ENCODE results near the gene NFASC. TPM values are rescaled to one million over a fixed set of nuclear protein-coding genes. Genes with fewer than 3 reads are reported as not detected.

NFASC gene
- total and polyA plus RNA-seq, 9 of the 15 experiments (the other 6 are each of a cell fraction or from before 2014, with no cell fraction given) = 0.03 to 0.16 (median 0.06) TPM; not detected in 6

GRCh38 chr1:205053296-205053695 is 182.6 kb downstream of the NFASC start:
- H2AFZ ChIP-seq (ENCODE audit: low read depth, low read length) = no peak overlapping the region
- ChIA-PET CTCF (ENCODE audit: low intra/inter-chr PET ratio) (no interaction called here), POLR2A (interaction anchor here (0.6 to 3.2 kb wide), 3 partner anchors 9 to 235 kb away, joined by 3 to 11 read pairs (median 3); no protein-coding TSS in a partner anchor)
- no peaks in the 10 kb centered on the region for H3K36me3 ChIP-seq (ENCODE audit: control insufficient read depth, insufficient read depth, low read length)
- DNase-seq (ENCODE audit: extremely low read depth in 1 of 4, low spot score in 3 of 4) = no peak
- in situ Hi-C loops (cut with MboI) = no loop called here
- H3K27me3 ChIP-seq (ENCODE audit: control insufficient read depth in 2 of 2, insufficient read depth in 2 of 2, low read length in 2 of 2) = peaks cover 59 to 95% of the 10 kb centered on the region in 2 experiments
- no peak for ATAC-seq
- peaks cover 17% of the 10 kb centered on the region for H4K20me1 ChIP-seq (replicated peaks; ENCODE audit: control insufficient read depth, insufficient read depth, low read length)
- intact Hi-C loops (cut with micrococcal nuclease) = no loop called here
- no TSS peak for BruUV-seq (replicated peaks)
- no peaks in the 10 kb centered on the region for H3K79me2 ChIP-seq (ENCODE audit: control insufficient read depth, insufficient read depth, low read length)
- no peak overlapping the region for H3K9ac ChIP-seq (ENCODE audit: insufficient read depth in 1 of 2, low read depth in 2 of 2, low read length in 2 of 2)
- TF ChIP-seq BCOR (IDR thresholded peaks at IDR 0.05) (0 out of 2 replicates have a peak, but pooled peaks have one; percentile 19), AFF1 (IDR thresholded peaks at IDR 0.05; ENCODE audit: low read depth in 1 of 2, partially characterized antibody in 2 of 2) (no peak), RBM25 (IDR thresholded peaks at IDR 0.05; ENCODE audit: low read depth, low read length, severe bottlenecking) (peak; percentile 79), ZFP36 (IDR thresholded peaks at IDR 0.05; ENCODE audit: low read depth, low read length, partially characterized antibody) (peak; percentile 83), BRF1 (IDR thresholded peaks at IDR 0.05; ENCODE audit: borderline replicate concordance, extremely low read depth, insufficient read length) (no peak)
- no peak overlapping the region for H3K4me3 ChIP-seq
- FAIRE-seq = no peak
- H3K4me2 ChIP-seq (ENCODE audit: insufficient read depth, low read length) = no peak overlapping the region
- H3K27ac ChIP-seq (ENCODE audit: extremely low read depth, low read depth, low read length) = no peak overlapping the region
- H3K9me3 ChIP-seq (replicated peaks; ENCODE audit: control insufficient read depth, insufficient read depth, low read depth, low read length) = no peaks in the 10 kb centered on the region
- WGBS (ENCODE audit: insufficient coverage, low coverage, missing lambda C conversion rate) = under 1% methylated on average over 5 of the region's 5 CpGs
- no peaks in the 10 kb centered on the region for H3K4me1 ChIP-seq (replicated peaks in 1 of 2; ENCODE audit: control insufficient read depth in 2 of 2, insufficient read depth in 2 of 2, low read length in 2 of 2)
- H3K9me1 ChIP-seq (ENCODE audit: control insufficient read depth, insufficient read depth, low read length) = no peaks in the 10 kb centered on the region

All from K562 (cell line).